Stimulated activated CD4-positive, alpha-beta T cell treated with anti-CD3 and anti-CD28 coated beads, Interleukin-4, amount 100 ng/mL, for 48 hours (primary cell): Measurements from ENCODE around the gene PTPRD.
"Not testable (repeated sequence)": the region's sequence is repeated elsewhere in the genome, so short reads cannot be mapped to it uniquely, and the experiment has no call there.

Experiments used
- DNase-seq, 2 donors: peaks; one replicate each; pipeline ENCODE4 v3.0.0-alpha.2; 2020; ENCODE audit warnings: low read depth in 2 of 2

PTPRD gene

GRCh38 chr9:9963841-9964240, 649.0 kb downstream of the PTPRD start:
- DNase-seq = no peak

DNA sequence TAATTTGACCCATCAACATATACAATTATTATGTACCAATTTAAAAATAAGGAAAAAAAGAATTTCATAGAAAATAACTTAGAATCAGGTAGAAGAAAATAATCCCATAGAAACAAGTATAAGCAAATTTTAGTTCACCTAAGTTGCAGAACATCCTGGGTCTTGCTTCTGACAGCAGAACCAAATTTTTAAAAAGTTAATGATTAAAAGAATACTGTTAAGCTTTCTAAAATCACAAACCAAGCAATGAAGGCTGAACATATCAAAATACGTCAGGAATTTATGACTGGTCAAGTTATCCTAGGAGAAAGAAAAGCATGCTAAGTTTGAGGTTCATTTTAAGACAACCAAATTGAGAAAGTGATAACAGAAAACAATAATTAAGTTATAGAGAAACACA, 650.9 kb downstream of the PTPRD start:
- DNase-seq = no peak

GRCh38 chr9:9961487-9961886, 651.3 kb downstream of the PTPRD start:
- no peak for DNase-seq

DNA sequence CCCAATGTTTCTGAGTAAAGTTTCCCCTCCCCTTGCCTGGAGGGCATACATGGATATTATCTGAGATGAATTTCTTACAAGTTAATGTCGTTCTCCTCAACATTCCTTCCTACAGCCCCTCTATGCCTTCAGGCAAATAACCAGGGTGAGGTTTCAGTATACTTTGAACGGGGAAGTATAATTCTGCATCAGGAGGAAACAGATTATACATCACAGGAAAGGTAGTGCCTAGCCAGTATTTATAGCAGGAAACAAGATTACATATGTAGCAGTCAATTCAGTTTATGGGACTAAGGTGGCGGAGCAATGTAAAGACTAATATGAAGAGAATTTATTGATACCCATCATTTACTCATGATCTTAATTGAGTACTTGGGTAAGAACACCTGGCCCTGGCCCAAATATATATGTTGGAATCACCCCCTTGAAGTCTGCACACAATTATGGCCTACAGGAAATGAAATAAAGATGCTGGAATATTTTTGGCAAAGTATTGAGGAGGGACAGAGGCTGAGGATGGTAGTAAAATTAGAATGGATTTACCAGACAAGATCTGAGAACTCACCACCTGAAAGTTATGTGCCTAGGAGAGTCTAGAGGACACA, 661.1 kb downstream of the PTPRD start:
- DNase-seq = no peak

DNA sequence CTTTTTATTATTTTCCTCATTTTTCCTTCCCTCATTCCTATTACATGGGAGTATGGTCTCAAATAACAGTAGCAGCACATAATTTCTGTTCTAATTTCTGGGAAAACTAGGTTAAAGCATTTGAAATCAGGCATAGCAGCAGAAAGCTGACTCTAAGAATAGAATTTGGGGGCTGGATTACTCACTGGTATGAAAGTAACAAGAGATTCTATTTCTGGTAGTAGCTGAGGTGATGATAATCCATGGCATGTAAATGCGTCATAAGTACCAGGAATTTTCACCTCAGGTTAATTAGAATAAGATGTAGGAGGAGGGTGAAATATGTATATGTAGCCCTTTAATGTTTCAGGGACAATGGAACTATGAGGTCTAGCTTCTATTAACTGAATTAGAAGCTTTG, 662.0 kb downstream of the PTPRD start:
- no peak for DNase-seq

DNA sequence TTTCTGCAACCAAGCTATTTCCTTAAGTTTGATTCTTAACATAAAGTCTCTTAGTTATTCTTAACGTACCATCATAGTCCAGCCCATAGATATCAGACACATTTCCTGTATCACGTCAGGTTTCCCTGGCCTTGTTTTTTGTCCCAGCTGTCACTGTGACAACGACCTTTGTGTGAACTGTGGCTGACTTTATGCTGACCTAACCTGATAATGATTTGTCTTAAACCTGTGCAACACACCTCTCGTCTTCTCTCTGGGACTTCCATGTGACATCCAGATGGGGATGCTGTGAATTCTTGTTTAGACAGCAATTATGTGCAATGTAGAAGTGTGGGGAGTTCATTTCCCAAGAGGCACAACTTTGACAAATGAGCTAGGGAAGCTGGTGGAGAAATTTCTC, 662.8 kb downstream of the PTPRD start:
- DNase-seq = no peak

- DNase-seq = no peak
Measured at GRCh38 chr9:9949368-9949767, 663.4 kb downstream of the PTPRD start.

GRCh38 chr9:9945966-9946365, 666.8 kb downstream of the PTPRD start:
- DNase-seq = no peak

- peak; percentile 16 to 45 for DNase-seq
Measured at GRCh38 chr9:9942764-9943424, 669.9 kb downstream of the PTPRD start.

GRCh38 chr9:9938432-9938831, 674.4 kb downstream of the PTPRD start:
- DNase-seq = no peak

- DNase-seq = not testable (repeated sequence)
Measured at GRCh38 chr9:9931464-9931863, 681.3 kb downstream of the PTPRD start.

GRCh38 chr9:9924376-9924775, 688.4 kb downstream of the PTPRD start:
- DNase-seq = no peak

DNA sequence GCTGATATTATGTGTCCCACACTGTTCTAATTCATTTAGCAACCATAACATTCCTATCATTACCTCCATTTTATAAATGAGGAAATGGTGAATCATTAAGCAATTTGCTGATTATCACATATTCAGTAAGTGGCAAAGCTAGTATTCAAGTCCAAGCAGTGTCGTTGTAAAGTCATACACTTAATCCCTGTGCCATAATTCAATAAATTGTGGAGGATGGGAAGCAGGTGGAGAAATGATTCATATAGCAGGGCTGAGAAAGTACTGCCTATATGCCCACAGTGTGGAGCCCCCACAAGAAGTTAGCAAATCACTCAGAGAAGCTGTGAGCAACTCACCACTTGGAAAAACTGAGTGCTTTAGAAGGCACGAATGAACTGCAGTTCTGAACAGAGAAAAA, 691.0 kb downstream of the PTPRD start:
- no peak for DNase-seq

DNA sequence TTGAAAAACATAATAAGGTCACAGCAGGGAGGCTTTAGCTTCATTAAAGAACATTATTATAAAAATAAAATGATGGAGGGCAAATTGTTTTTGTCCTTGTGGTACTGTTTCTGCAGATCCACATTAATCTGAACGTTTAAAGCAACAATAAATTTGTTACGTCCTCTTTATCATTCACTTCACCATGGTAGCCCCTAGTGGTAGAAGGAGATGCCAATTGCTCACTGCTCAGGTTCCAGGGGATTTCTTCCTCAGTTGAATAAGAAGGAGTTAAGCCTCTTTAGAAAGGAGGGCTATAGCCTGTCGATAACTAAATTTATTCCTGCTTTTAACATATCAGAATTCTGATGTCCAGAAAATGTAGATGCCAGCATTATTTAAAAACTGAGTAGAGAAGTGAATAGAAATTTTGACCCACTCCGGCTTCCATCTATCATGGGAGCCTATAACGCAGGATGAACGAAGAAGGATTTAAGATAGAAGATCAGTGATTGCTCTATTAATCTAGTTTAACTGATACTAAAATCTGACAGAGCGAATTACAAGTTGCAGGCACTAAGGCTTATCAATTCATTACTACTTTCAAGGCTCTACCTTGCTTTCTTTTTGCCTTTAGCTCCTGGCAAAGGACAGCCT, 692.3 kb downstream of the PTPRD start:
- DNase-seq = no peak

DNA sequence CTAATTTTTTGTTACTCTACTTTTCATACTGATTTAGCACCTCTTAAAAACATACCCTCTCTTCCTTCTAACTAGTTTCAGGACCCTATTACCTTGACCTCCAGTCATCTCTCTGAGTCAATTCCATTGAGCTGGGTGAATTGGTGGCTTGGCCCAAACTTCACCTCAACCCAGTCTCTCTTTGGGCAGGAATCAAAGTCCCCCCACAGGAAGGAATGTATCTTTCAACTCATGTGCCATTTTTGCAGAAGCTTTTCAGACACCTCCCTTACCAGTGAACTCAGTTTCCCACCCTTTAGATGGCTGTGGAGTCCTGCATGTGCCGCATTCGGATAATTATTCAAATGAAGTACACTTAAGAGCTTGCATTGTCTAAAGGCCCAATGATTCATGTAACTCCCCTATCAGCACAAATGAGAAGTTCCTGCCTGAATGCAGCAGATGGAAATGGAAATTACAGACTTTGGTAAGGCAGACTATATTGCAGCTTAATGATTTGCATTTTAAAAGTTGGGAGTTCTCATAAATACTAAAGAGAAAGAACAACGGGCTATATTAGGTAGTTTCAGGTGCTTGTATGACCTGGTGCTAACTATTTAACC, 693.5 kb downstream of the PTPRD start:
- DNase-seq = no peak

DNA sequence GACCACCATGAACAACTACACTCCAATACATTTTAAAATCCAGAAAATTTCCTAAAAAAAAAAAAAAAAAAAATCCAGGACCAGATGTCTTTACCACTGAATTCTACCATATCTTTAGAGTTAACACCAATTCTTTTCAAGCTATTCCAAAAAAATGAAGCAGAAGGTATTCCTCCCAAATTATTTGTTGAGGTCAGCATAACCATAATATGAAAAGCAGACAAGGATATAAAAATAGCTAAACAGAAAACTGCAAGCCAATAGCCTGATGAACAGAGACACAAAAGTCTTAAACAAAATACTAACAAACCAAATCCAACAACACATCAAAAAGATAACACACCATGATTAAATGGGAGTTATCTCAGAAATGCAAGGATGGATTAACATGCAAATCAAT, 695.4 kb downstream of the PTPRD start:
- no peak for DNase-seq

DNA sequence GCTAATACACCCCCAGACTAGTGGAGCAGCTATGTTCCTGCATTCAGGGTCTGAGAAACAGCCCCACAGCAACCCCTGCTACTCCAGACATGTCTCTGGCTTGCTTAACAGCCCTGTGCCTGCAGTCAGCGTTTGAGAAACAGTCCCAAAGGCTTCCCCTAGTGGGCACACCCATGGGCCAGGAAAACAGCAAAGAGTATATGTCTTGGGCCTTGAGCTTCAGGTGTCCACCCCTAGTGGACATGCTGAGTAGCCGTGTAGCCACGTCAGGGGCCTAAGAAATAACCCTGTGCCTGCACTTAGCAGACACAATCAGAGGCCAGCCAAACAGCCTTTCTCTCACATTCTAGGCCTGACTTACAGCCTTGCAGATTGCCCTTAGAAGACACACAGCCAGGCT, 698.6 kb downstream of the PTPRD start:
- no peak for DNase-seq

DNA sequence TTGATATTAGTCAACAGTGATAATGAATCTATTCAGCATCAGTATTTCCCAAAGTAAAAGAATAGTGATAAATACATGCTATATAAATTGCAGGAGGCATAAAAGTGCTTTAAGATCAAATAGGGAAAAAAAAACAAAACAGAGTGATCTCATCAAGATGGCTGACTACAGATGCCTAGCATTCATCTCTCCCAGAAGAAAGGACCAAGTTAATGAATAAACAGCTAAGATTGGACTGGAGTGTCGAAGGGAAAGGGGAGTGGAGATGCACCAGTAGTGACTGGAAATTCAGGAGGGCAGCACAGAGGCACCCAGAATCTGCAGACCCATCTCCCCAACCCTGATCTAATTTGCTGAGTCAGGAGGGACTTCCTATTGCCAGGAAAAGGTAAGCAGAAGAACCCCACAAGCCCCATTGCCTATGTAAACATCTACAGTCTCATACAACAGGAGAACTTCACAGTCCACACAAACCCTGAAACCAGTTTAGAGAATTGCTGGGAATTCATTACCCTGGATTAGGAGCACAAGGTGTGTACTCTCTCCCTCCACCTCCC, 699.4 kb downstream of the PTPRD start:
- no peak for DNase-seq

GRCh38 chr9:9912459-9912858, 700.3 kb downstream of the PTPRD start:
- no peak for DNase-seq

- no peak for DNase-seq
Measured at GRCh38 chr9:9905736-9906135, 707.1 kb downstream of the PTPRD start.

DNA sequence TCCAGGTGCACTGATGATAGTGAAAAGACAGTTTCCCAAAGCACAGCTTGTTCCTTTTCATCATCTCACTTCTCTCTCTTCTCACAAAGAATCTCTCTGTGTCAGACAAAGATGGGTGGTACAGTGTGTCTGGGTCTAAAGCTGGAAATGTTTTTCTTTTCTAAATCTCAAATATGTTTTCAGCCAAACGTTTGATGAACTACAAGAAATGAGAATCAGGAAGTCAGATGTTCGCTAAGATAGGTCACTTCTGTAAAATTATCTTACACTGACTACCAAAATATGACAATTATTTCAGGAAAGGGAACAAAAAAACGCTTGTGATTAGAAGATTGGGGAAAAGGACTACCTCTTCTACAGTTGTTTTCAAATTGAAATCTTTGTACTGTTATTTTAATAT, 708.8 kb downstream of the PTPRD start:
- DNase-seq = no peak

DNA sequence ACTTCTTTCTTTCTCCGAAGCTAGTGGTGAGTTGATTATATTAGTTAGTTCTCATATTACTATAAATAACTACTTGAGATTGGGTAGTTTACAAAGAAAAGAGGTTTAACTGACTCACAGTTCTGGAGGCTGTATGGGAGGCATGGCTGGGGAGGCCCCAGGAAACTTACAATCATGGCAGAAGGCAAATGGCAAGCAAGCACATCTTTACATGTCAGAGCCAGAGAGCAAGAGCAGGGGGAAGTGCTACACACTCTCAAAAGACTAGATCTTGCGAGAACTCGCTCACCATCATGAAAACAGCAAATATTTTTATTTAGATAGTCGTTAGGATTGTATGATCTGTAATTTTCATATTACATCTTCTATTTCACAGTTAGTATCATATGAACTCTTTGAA, 711.2 kb downstream of the PTPRD start:
- no peak for DNase-seq

GRCh38 chr9:9893837-9894236, 719.0 kb downstream of the PTPRD start:
- no peak for DNase-seq
